Eye (tissue), 1 donor: ENCODE data around the gene GAB2.
"Not testable (repeated sequence)": the region's sequence is repeated elsewhere in the genome, so short reads cannot be mapped to it uniquely, and the experiment has no call there.

Experiments
- DNase-seq: peaks from one replicate; pipeline ENCODE4 v3.0.0-alpha.2; 2015

The GAB2 gene

GRCh38 chr11:78417175-78417887 is at the start of gene GAB2:
Gene GAB2, minus strand, starts transcription at chr11:78417820. Its CDS starts 100 bp downstream, at chr11:78417720.
- DNase-seq = no peak

GRCh38 chr11:78467370-78467769 is 49.8 kb upstream of the GAB2 start:
- DNase-seq = no peak

GRCh38 chr11:78465169-78465942 is 47.7 kb upstream of the GAB2 start:
- DNase-seq = no peak

- DNase-seq = not testable (repeated sequence)
Observed at GRCh38 chr11:78464787-78465168, 47.2 kb upstream of the GAB2 start.

GRCh38 chr11:78460471-78460870 is 42.9 kb upstream of the GAB2 start:
- DNase-seq = no peak

GRCh38 chr11:78459738-78460137 is 42.1 kb upstream of the GAB2 start:
- DNase-seq = no peak

GRCh38 chr11:78457448-78457847 is 39.8 kb upstream of the GAB2 start:
- DNase-seq = no peak

- no peak for DNase-seq
Observed at GRCh38 chr11:78453140-78453935, 35.7 kb upstream of the GAB2 start.

- DNase-seq = no peak
Observed at GRCh38 chr11:78451371-78452150, 33.9 kb upstream of the GAB2 start.

GRCh38 chr11:78450866-78451265 is 33.2 kb upstream of the GAB2 start:
- DNase-seq = no peak

GRCh38 chr11:78449866-78450265 is 32.2 kb upstream of the GAB2 start:
- no peak for DNase-seq

GRCh38 chr11:78446210-78446609 is 28.6 kb upstream of the GAB2 start:
- DNase-seq = no peak

GRCh38 chr11:78444726-78445125 is 27.1 kb upstream of the GAB2 start:
- DNase-seq = no peak

- no peak for DNase-seq
Observed at GRCh38 chr11:78441956-78442355, 24.3 kb upstream of the GAB2 start.

GRCh38 chr11:78438298-78438975 is 20.8 kb upstream of the GAB2 start:
- no peak for DNase-seq

- no peak for DNase-seq
Observed at GRCh38 chr11:78432956-78433355, 15.3 kb upstream of the GAB2 start.

- DNase-seq = no peak
Observed at GRCh38 chr11:78432058-78432515, 14.5 kb upstream of the GAB2 start.

- DNase-seq = no peak
Observed at GRCh38 chr11:78429660-78430059, 12.0 kb upstream of the GAB2 start.

GRCh38 chr11:78429209-78429608 is 11.6 kb upstream of the GAB2 start:
- no peak for DNase-seq

- no peak for DNase-seq
Observed at GRCh38 chr11:78428773-78429172, 11.2 kb upstream of the GAB2 start.

GRCh38 chr11:78428266-78428636 is 10.6 kb upstream of the GAB2 start:
- no peak for DNase-seq

GRCh38 chr11:78427615-78428265 is 10.1 kb upstream of the GAB2 start:
- no peak for DNase-seq
